SK-N-SH treated with all-trans-retinoic acid at 6 μM for 48 hours (cell line): Measurements from ENCODE around the gene GAST.

Source experiments
- ATAC-seq: fragments of 200-7000 bp; cut with Tn5 transposase; 3 replicates; pipeline ENCODE4 v1.9.1; 2020; ENCODE audit warnings: mild to moderate bottlenecking, moderate library complexity
- ARNTL ChIP-seq: fragments of 450-650 bp; formaldehyde crosslinking; IDR thresholded peaks from 2 replicates; pipeline ENCODE4 v1.5.0; 2020; ENCODE audit warnings: low read depth, mild to moderate bottlenecking, moderate library complexity, borderline replicate concordance
- BACH2 ChIP-seq: fragments of 250-450 bp; sonication (Bioruptor Pico); IDR thresholded peaks from 2 replicates; pipeline ENCODE4 v1.9.0; 2021; ENCODE audit warnings: mild to moderate bottlenecking, borderline replicate concordance
- CREB5 ChIP-seq: fragments of 250-450 bp; sonication (Bioruptor Pico); IDR thresholded peaks from 2 replicates; pipeline ENCODE4 v1.5.1; 2020; ENCODE audit warnings: low read depth, mild to moderate bottlenecking, moderate library complexity
- CSRNP3 ChIP-seq: fragments of 250-450 bp; sonication (Bioruptor Pico); IDR thresholded peaks from 2 replicates; pipeline ENCODE4 v1.5.1; 2021; ENCODE audit warnings: mild to moderate bottlenecking, moderate library complexity
- ESRRG ChIP-seq: fragments of 250-450 bp; sonication (Bioruptor Pico); IDR thresholded peaks from 2 replicates; pipeline ENCODE4 v1.6.1; 2021; ENCODE audit warnings: mild to moderate bottlenecking
- PATZ1 ChIP-seq: fragments of 250-450 bp; sonication (Bioruptor Pico); IDR thresholded peaks from 2 replicates; pipeline ENCODE4 v1.8.0; 2020; ENCODE audit warnings: mild to moderate bottlenecking, moderate library complexity, borderline replicate concordance
- POU6F1 ChIP-seq: fragments of 250-450 bp; sonication (Bioruptor Pico); IDR thresholded peaks from 2 replicates; pipeline ENCODE4 v1.8.0; 2021; ENCODE audit warnings: low read depth, mild to moderate bottlenecking, moderate library complexity, borderline replicate concordance
- PPARA ChIP-seq: fragments of 250-450 bp; sonication (Bioruptor Pico); IDR thresholded peaks from 2 replicates; pipeline ENCODE4 v1.5.0; 2020; ENCODE audit warnings: mild to moderate bottlenecking, borderline replicate concordance
- RARB ChIP-seq: fragments of 250-450 bp; sonication (Bioruptor Pico); IDR thresholded peaks from 2 replicates; pipeline ENCODE4 v1.8.0; 2021; ENCODE audit warnings: mild to moderate bottlenecking, moderate library complexity
- SNAI2 ChIP-seq: fragments of 250-450 bp; sonication (Bioruptor Pico); IDR thresholded peaks from 2 replicates; pipeline ENCODE4 v1.5.0; 2020; ENCODE audit warnings: mild to moderate bottlenecking, moderate library complexity
- TCF4 ChIP-seq: fragments of 250-450 bp; sonication (Bioruptor Pico); IDR thresholded peaks from 2 replicates; pipeline ENCODE4 v1.8.0; 2021; ENCODE audit warnings: mild to moderate bottlenecking, moderate library complexity, borderline replicate concordance
- TOX ChIP-seq: fragments of 250-450 bp; sonication (Bioruptor Pico); IDR thresholded peaks from 2 replicates; pipeline ENCODE4 v1.8.0; 2021; ENCODE audit warnings: mild to moderate bottlenecking, moderate library complexity, borderline replicate concordance
- TSHZ2 ChIP-seq: fragments of 250-450 bp; sonication (Bioruptor Pico); IDR thresholded peaks from 2 replicates; pipeline ENCODE4 v1.5.0; 2020; ENCODE audit warnings: mild to moderate bottlenecking, moderate library complexity
- ZC3H10 ChIP-seq: fragments of 250-450 bp; sonication (Bioruptor Pico); IDR thresholded peaks from 2 replicates; pipeline ENCODE4 v1.5.1; 2021; ENCODE audit warnings: mild to moderate bottlenecking, moderate library complexity
- ZNF565 ChIP-seq: fragments of 450-650 bp; formaldehyde crosslinking; conservative IDR thresholded peaks from 2 replicates; pipeline ENCODE4 v1.5.0; 2020; ENCODE audit warnings: low read depth, mild to moderate bottlenecking, moderate library complexity
- ZNF70 ChIP-seq: fragments of 450-650 bp; formaldehyde crosslinking; IDR thresholded peaks from 2 replicates; pipeline ENCODE4 v1.5.0; 2020; ENCODE audit warnings: mild to moderate bottlenecking, moderate library complexity

The GAST gene

GRCh38 chr17:41686281-41686680, 25.9 kb upstream of the GAST start:
- no peak for ATAC-seq
- TF ChIP-seq TOX (CRISPR knock-in tag) (no peak), TSHZ2 (CRISPR knock-in tag) (no peak), CSRNP3 (CRISPR knock-in tag) (no peak), POU6F1 (CRISPR knock-in tag) (no peak), RARB (no peak), CREB5 (no peak), ZC3H10 (CRISPR knock-in tag) (no peak), SNAI2 (CRISPR knock-in tag) (no peak), TCF4 (no peak), ESRRG (CRISPR knock-in tag) (no peak), PPARA (CRISPR knock-in tag) (no peak), ARNTL (no peak)
- TF ChIP-seq, all 23 proteins: peak for 0

GRCh38 chr17:41687828-41688640, 24.1 kb upstream of the GAST start:
- TF ChIP-seq ZNF565 (CRISPR knock-in tag): no peak
- TF ChIP-seq ARNTL: no peak
- TF ChIP-seq ZNF70 (CRISPR knock-in tag): 0 out of 2 replicates have a peak, but pooled peaks have one; percentile 43
- peak; percentile 79; the same call in 1 of the 2 replicates for TF ChIP-seq PATZ1 (CRISPR knock-in tag)
- TF ChIP-seq BACH2 (CRISPR knock-in tag): no peak
- TF ChIP-seq POU6F1 (CRISPR knock-in tag): no peak
- TF ChIP-seq, all 23 proteins: peak for 2
- no peak; the same call in 2 of the 3 replicates for ATAC-seq
